ENCODE measurements around the gene CNTN2. TPM values are rescaled to one million over a fixed set of nuclear protein-coding genes. Genes with fewer than 3 reads are reported as not detected.

Gene CNTN2
- total RNA-seq, 1 donor from 2014 or later = not detected

DNA sequence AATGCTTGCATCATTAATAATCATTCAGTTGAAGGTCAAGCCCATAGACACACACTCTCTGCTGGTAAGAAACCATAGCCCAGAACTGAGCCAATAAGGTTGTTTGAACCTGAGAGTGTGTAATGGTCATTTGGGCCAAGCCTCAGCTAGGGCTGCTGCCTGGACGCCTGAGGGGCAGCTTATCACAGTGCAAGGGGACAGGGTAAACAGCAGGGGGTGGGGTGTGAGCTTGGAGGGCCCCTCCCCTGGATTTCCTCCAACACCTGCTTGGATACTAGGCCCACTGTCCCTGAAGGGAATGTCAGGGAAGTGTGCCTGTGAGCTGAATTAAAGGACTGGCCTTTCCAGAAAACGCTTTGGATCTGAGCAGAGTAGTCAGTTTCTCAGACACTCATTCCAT, 24.6 kb upstream of the CNTN2 start:
- no peak for DNase-seq (ENCODE audit: low read depth in 2 of 2)

DNA sequence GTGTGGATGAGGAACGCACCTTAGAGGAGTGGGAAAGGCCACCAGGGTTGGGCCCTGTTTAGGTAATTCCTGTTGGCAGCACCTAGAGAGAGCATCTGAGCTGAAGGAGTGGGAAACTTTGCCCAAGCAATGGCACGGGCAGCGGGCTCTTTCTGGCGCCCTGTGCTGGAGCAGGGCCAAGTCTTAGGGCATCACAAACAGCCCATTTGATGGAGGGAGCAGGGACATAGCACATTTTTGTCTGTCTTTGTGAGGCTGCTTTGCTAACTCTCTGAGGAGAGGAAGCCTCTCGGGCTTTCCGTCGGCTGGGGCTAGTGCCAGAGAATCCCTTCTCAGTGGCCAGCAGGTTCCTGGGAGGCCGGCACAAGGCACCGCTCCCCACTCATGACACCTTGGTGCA, 22.5 kb upstream of the CNTN2 start:
- DNase-seq (ENCODE audit: low read depth in 2 of 2) = no peak

DNA sequence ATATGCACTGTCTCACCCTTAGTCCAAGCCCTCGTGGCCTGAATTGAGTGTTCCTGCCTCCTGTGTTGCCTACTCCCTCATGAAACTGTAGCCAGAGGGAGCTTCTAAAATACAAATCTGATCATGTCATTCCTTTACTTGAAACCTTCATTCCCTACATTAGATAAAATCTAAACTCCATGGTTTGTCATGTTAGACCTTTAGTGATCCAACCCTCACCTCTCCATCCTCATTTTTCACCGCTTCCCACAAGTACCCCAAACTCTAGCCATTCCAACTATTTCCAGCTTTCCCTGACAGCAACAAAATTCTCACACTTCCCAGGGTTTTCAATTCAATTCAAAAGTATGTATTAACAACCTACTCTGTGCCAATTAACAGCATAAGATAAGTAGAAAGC, 18.3 kb upstream of the CNTN2 start:
- DNase-seq (ENCODE audit: low read depth in 2 of 2) = no peak

DNA sequence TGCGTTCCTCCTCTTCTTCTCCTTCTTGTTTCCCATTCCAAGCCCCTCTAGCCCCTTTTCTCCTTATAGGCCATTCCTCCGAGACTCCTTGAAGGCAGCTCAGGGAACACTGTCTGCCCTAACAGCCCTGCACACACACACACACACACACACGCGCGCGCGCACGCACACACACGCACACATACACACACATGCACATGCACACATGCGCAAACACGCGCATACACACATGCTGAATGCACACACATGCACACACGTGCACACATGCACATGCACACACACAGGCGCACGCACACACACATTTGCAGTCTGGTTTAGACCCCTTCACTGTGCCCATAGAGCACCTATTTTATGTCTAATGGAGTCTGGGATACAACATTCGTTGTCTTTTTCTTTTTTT, 17.8 kb upstream of the CNTN2 start:
- peak in 1 of 2 donors; percentile 34 for DNase-seq (ENCODE audit: low read depth in 2 of 2)

DNA sequence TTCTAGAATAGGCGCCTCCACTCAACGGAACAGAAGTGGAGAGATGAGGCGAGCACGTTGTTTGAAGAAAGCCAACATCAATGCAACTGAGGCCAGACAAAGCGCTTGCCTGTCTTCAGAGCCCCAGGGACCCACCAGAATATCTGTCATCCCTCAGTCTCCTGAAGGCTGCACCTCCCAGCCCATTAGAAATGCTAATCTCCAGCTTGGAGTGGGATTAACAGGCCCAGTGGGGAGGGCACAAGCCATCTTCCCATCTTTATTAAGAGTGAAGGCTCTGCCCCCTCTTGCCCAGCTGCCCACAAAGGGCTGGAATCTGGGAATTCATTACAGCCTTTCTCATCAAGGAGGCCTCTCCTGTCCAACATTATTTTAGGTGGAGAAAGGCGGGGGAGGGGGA, 16.8 kb upstream of the CNTN2 start:
- no peak for DNase-seq (ENCODE audit: low read depth in 2 of 2)

DNA sequence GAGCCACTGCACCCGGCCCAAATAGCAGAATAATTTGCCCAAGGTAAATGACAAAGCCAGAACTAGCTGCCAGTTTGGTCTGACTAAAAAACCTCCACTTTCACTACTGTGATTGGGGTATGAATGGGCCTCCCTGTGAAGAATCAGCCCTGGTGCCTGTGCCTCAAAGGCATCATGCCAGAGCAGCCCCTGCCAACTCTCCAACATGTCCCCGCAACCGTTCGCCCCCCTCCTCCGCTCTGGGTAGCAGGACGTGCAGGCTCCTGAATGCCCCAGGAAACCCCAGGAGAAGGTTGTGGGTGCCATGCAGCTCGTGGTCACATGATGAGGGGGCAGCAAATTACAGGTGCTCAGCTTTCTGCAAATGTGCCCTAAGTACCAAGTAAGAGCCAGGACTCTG, 14.6 kb upstream of the CNTN2 start:
- no peak for DNase-seq (ENCODE audit: low read depth in 2 of 2)

DNA sequence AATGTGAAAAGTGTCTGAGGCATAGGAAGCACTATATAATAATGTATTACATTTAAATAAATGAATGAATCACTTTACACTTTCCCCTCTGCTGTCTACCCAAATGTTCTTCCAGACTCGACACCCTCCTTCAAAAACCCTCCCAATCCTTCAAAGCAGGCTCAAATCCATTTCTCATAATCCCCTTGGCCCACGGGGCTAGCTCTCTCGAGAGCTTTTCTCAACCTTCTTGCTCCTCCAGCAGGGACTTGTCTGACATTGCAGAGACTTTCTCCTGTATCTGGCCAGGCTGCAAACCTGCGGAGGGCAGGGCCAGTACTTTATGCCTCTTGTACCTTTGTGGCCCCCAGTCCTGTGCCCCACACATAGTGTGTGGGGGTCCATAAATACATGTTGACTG, 14.1 kb upstream of the CNTN2 start:
- DNase-seq (ENCODE audit: low read depth in 2 of 2) = no peak

DNA sequence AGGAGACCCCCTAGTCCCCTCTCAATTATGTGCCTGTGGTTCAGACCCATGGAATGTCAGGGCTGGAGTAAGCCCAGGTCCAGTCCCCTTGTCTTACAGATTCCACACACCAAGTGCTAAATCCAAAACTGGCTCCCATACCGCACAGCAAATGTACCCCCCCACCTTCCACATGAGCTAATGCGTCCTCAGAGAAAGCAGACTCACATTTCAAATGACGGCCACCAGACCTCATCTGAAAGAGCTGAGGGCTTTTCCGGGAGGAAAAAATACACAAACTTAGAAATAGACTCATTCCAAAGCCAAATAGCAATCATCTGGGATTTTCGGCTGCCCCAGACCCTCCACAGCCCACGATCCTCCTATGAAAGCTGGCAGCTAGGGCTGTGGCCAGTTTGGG, 12.8 kb upstream of the CNTN2 start:
- DNase-seq (ENCODE audit: low read depth in 2 of 2) = no peak

DNA sequence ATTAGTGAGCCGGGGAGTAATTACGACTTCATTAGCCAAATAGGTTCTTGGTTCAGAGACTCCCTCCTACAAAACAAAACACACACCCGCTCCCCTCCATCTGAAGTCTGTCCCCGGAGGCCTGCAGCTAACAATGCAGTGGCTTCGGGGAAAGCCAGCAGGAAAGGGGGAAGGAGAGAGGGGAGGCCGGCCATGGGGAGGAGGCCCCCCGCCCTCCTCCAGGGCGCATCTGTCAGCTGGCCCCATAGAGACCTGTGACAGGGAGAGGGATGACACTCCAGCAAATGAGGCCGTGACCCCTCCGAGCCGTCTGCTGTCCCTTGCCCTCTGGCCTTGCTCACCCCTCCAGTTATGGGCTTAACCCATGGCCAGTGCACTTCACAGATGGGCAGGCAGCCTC, 12.1 kb upstream of the CNTN2 start:
- no peak for DNase-seq (ENCODE audit: low read depth in 2 of 2)

DNA sequence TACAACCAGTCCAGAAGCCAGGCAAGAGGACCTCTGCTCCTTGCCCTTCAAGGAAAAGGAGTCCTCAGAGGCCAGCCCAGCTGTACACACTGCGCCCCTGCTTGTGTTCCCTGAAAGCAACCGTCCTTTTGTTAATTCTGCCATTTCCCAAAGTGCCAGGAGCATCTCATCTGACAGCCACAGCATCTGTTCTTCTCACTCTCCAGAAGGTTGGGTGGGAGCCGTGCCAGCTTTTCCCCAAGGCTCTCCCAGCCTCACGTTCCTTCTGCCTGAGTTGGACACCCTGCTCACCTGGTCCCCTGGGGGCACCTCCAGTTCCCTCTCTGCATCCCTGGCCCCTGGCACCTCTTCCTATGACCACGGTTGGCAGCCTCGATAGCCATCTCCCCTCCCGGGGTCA, 10.5 kb upstream of the CNTN2 start:
- DNase-seq (ENCODE audit: low read depth in 2 of 2) = no peak

DNA sequence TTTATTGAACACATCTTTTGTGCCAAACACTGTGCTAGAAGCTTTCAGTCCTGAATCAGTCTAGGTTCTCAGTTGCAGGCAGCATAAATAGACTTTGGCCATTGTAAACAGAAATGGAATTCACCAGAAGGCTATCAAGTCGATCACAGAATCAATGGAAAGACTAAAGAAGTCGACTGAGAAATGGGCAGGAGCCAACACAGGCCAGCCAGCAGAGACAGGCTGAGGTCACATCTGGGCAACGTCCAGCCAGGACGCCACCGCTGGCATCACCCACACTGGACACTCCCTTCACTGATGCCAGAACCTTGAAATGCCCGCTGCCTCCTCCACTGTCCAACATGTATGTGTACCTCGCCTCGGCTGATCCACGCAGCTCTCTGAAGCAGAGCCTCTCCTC, 5.5 kb upstream of the CNTN2 start:
- no peak for DNase-seq (ENCODE audit: low read depth in 2 of 2)

DNA sequence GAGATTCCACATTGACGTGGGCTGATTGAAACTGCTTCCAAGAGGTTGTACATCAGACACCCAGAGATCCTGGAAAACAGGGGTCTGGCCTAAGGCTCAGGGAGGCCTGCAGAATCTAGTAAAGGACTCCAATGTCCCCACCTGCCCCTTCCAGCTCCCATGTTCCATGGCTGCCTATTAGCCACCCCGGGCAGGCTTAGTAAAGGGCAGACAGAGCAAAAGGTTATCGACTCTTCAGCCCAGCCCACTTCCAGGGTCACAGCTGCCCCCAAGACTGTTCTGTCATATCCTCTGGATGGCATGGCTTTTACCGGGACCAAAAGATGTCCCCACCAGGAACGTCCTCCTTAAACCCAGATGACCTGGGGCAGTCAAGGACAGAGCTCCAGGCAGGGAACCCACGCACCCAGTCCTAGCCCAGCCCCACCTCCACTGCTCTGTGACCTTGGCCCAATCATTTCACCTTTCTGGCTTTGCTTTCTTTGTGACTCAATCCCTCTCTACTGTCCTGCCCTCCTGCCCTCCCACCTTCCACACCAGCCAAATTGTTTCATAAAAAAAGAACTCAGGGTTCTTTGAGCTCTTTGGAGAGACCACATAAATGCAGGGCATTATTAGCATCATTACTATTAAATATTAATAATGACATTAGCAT, 4.8 kb upstream of the CNTN2 start:
- DNase-seq (ENCODE audit: low read depth in 2 of 2) = no peak

DNA sequence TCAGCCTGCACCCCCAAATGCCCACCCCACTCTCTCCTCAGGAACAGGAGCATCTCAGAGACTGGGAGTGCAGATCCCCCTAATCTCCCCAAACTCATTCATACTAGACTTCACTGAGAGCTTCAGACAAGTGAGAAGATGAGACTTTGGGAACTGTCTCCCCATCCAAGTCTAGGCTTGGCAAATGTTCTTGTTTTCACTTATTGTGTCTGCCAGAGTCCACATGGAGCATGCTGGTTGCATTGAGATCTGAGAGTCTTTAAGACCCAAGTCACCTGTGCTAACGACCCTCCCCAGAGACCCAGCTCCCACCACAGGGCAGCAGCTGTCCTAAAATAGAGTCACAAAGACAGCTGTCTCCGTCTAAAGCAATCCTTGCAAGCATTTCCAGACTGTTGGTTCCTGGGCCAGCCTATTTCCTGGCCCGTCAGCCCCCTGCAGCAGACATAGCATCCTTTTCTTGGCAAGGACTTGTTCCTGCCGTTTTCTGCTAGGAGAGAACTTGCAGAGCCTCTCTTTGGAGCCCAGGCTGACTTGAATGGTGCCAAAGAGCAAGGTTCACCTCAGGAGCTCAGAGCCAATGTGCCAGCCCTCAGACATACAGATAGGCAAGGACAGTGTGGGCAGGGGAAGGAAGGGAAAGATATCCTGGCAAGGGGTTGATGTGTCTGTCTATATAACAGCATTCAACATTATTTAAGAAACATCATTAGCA, 1.9 kb upstream of the CNTN2 start:
- DNase-seq (ENCODE audit: low read depth in 2 of 2) = no peak

DNA sequence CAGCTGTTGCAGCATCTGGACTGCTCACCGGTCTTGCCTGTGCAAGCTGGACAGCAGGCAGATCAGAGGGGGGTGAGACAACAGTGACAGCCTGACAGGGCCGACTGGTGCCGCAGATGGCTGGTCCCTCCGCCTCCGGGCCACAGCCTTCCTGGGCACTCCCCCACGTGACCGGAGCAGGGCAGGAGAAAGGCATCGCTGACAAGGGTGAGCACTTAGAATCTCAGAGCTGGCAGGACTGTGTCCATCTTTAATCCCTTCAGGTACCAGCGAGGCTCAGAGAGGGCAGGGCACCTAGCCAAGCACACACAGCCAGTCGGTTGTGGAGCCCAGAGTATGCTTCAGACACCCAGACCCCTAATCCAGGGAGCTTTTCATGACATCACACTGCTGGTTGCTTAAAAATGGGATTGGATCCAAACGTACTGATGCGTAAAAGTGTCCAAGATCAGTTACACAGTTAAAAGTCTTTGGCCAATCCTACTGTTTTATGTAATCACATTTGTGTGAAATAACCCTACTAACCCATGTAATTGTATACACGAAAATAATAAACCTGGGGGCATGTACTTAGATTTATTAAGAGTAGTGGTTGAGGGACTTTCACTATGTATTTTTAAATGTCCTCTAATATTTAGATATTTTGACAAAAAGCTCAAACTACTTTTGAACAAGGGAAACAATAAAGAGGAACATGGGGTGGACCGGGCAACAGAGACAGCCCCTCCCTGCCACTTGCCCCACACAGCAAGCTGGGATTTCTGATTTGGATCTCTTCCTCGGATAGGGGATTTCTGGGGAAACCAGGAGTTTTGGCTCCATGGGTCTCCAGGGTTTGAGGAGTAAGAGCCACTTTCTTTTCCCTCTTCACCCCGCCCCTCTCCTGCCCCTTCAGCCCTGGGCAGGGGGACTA, 758 bp upstream of the CNTN2 start:
- DNase-seq (ENCODE audit: low read depth in 2 of 2) = no peak

DNA sequence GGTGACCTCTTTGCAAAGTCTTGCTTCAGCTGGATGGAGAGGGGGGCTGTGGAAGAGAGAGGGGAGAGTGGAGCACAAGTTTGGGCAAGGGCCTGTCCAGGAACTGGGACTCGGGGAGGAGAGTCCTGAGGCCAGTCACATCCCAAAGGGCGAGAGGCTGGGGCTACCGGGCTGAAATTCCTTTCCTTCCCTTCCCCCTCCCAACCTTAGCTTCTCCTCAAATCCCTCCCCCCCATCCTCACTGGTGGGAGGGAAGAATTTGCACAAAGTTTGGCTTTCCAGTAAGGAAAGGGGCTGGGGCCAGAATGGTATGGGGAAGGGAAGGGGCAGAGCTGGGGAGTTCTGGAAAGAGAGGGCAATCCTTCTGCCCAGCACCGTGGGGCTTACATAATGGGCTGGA, 854 bp downstream of the CNTN2 start:
- no peak for DNase-seq (ENCODE audit: low read depth in 2 of 2)

DNA sequence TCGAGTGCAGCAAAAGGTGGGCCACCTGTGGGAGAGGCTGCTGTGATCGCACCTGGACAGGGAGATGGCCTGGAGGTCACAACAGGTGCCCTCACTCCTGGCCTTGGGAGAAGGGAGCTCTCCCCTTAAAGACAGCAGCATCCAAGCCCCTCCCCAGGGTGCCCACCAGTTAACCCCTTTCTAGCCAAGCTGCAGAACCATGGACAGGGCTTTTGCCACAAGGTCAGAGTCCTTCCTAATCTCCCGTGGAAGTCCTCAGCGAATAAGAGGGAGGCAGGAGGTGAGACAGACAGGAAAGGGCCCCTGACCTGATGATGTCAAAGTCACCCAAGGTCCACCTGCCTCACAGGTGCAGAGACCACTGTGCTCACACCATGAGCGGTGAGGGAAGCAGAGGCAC, 1.7 kb downstream of the CNTN2 start:
- DNase-seq (ENCODE audit: low read depth in 2 of 2) = no peak

DNA sequence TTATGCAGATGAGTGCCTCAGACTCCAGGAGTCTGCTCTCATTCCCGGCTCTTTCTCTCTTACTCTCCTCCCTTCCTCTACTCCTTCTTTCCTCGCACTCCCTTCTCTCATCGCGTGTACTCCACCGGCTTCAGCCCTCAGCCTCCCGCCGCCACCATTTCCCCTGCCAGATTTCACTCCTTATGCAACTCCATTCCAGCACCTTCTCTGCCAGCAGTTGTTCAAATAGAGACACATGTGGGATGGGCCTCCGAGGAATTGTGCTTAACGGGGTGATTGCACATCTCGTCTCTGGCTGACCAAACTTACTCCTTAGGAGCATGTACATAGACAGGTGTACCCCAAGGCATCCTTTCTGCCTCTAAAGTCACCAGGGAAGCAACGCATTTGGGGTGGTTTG, 2.1 kb downstream of the CNTN2 start:
- no peak for DNase-seq (ENCODE audit: low read depth in 2 of 2)

DNA sequence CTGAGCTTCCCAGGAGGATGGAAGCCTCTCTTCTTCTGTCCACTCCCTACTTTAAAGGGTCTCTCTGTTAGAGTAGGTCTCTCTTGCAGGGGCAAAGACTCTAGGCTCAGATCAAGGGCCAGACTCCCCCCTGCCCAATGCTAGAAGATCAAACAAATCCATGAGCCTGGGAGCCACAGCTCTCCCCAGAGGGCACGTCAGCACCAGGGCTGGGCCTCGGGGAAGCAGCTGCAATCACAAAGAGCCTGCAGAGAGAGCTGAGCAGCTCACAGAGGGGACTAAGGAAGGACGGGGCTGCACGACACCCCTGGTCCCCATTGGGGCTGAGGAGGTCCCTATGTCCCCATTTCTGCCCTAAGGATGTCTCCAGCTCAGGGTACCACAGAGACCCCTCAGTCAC, 3.9 kb downstream of the CNTN2 start:
- DNase-seq (ENCODE audit: low read depth in 2 of 2) = no peak

DNA sequence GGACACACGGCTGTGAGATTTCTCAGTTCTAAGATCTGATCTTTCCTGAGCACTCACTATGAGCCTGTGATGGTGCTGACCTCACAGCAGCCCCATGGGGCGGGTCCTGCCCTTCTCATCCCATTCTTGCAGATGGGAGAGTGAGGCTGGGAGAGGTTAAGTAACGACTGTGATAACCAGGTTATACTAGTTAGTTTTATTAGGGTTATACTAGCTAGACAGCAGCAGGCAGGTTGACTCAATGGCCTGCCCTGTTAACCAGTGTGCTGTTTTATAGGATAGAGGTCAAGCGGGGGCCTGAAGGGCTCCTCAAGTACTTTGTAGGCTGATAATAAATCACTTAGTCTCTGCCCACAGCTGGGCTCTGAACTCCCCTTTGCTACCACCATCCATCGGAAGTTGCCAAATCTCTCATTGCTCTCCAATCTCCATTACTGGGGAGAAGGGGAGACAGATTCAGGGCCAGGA, 4.8 kb downstream of the CNTN2 start:
- DNase-seq (ENCODE audit: low read depth in 2 of 2) = no peak

DNA sequence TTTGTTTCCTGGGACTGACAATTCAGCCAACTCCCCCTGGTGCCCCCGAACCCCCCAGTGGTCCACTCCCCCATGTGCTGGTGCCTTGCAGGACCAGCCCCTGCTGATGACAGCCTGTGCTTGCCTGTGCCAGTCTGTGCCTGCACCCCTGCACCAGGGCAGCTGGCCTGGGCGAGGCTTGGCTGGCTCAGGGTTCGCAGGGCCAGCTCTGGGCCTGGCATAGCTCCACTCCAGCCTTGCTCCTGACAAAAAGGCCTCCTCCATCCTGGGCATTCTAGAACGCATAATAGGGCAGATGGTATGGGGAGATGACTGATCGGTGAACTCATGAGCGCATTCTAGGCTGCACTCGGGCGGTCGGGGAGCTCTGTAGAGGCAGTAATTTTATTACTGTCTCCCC, 5.4 kb downstream of the CNTN2 start:
- DNase-seq (ENCODE audit: low read depth in 2 of 2) = no peak

DNA sequence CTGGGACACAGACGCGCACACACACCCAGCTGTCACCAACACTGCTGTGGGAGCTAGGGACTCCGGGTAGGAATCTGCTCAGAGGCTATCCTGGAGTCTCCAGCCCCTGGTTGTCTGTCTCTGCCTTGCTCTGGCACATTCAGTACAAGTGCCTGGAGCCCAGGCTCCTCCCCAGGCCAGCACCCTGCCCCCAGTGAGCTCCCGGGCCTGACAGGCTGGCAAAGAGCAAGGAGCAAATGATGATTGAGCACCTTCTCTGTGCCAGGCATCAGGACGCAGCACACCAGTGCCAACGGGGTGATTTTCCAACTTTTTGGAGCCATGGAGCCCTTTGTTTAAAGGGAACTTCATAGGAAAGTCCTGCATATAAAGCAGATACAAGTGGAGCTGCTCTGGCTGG, 6.5 kb downstream of the CNTN2 start:
- no peak for DNase-seq (ENCODE audit: low read depth in 2 of 2)

DNA sequence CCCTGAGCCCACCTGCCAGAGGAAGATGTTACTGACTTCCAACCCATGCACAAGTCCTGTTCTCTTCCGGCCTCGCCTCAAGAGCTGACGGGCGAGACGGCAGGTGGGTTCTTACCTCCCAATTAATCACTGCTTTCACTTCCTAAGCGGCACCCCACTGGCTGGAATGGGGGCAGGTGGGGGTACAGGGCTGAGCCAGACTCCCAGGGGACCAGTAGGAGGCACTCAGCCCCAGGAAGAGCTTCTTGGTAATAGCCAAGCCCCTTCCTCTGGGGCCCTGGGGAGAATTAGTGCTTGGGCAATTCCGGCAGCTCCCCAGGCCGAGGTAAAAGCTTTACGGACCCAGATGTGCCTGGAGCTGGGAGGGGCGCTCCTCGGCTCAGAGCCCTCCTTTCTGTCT, 9.7 kb downstream of the CNTN2 start:
- DNase-seq (ENCODE audit: low read depth in 2 of 2) = no peak

DNA sequence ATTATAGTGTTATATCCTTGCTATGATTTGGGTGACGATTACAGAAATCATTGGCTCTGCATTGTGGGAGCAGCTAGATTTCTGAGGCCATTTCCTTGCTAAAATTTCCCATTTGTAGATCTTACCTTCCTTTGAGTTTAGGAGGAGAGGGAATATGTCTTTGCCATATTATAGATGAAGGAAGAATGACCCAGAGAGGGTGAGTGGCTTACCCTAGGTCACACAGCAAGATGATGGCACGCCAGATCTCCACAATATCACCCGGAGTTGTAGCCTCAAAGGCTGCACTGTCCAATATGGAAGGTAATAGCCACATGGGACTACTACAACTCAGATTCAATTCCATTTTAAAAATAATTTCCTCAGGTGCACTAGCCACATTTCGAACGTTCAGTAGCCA, 10.3 kb downstream of the CNTN2 start:
- no peak for DNase-seq (ENCODE audit: low read depth in 2 of 2)

All from dermis microvascular lymphatic vessel endothelial cell (primary cell).